H1 (cell line): Measurements from ENCODE around the gene TIMM22. TPM values are rescaled to one million over a fixed set of nuclear protein-coding genes. Genes with fewer than 3 reads are reported as not detected.

ENCODE experiments used
- CTCF ChIA-PET: fragments of 300-600 bp; sonication (Branson Sonifier 250); formaldehyde crosslinking; loops from one replicate; lab custom pipeline; 2021; ENCODE audit not compliant: partially characterized antibody; lab: Charles Lee
- POLR2A ChIA-PET: fragments of 300-600 bp; sonication (Branson Sonifier 250); formaldehyde crosslinking; loops from one replicate; lab custom pipeline; 2021; ENCODE audit warnings: inconsistent platforms; ENCODE audit not compliant: partially characterized antibody; lab: Charles Lee
- DNase-seq, 2 experiments: peaks; one replicate each; pipeline versions ENCODE4 v3.0.0 to v3.0.0-alpha.2; 2010 to 2022; ENCODE audit warnings: low spot score in 2 of 2, low read depth in 1 of 2, mixed read lengths in 1 of 2
- FAIRE-seq: peaks from 2 replicates; lab custom pipeline; 2011; peaks lifted over from hg19 to GRCh38; lab: Jason Lieb, UNC
- H2AFZ ChIP-seq: 2 replicates; pipeline ENCODE4 v1.8.1; 2012; ENCODE audit warnings: low read length, inconsistent platforms
- H2AK5ac ChIP-seq: 2 replicates; pipeline ENCODE4 v1.6.1; 2013; ENCODE audit warnings: low read depth, low read length
- H2BK120ac ChIP-seq: replicated peaks from 2 replicates; pipeline ENCODE3; 2013; ENCODE audit warnings: low read depth, low read length, inconsistent platforms
- H2BK12ac ChIP-seq: 2 replicates; pipeline ENCODE4 v1.6.1; 2013; ENCODE audit warnings: low read depth, low read length
- H2BK15ac ChIP-seq: 2 replicates; pipeline ENCODE4 v1.6.1; 2013; ENCODE audit warnings: low read length
- H2BK20ac ChIP-seq: 2 replicates; pipeline ENCODE4 v1.6.1; 2013; ENCODE audit warnings: low read length
- H2BK5ac ChIP-seq: 2 replicates; pipeline ENCODE4 v1.6.1; 2013; ENCODE audit warnings: low read depth, low read length
- H3K14ac ChIP-seq: 2 replicates; pipeline ENCODE4 v1.6.1; 2013; ENCODE audit warnings: inconsistent platforms; ENCODE audit not compliant: insufficient read length
- H3K18ac ChIP-seq: 2 replicates; pipeline ENCODE4 v1.6.1; 2013; ENCODE audit warnings: low read length; ENCODE audit errors: extremely low read depth
- H3K23ac ChIP-seq: 2 replicates; pipeline ENCODE4 v1.6.1; 2013; ENCODE audit warnings: inconsistent platforms; ENCODE audit not compliant: insufficient read length
- H3K23me2 ChIP-seq: 2 replicates; pipeline ENCODE4 v1.6.1; 2013; ENCODE audit warnings: low read depth, low read length
- H3K27ac ChIP-seq: 2 replicates; pipeline ENCODE4 v1.6.1; 2011; ENCODE audit warnings: low read depth, low read length, inconsistent platforms
- H3K27me3 ChIP-seq, 4 experiments: replicated peaks in 1 of 4; 1 replicate in 1 of 4; 2 replicates in 3 of 4; pipeline versions ENCODE4 v1.6.1 to v1.8.1; 2011 to 2013; ENCODE audit warnings: low read length in 3 of 4, mild to moderate bottlenecking in 3 of 4, inconsistent platforms in 2 of 4, mixed read lengths in 2 of 4, moderate library complexity in 1 of 4; ENCODE audit not compliant: control insufficient read depth in 3 of 4, insufficient read depth in 3 of 4; ENCODE audit errors: extremely low read depth in 1 of 4
- H3K36me3 ChIP-seq, 4 experiments: 2 replicates each; pipeline versions ENCODE4 v1.6.1 to v1.8.1; 2011 to 2013; ENCODE audit warnings: mild to moderate bottlenecking in 4 of 4, low read length in 3 of 4, moderate library complexity in 2 of 4, control low read depth in 1 of 4, inconsistent platforms in 1 of 4; ENCODE audit not compliant: insufficient read depth in 4 of 4, control insufficient read depth in 2 of 4
- H3K4ac ChIP-seq: replicated peaks from 2 replicates; pipeline ENCODE3; 2013; ENCODE audit warnings: low read length, low read depth, mixed read lengths, inconsistent platforms; ENCODE audit not compliant: insufficient read length
- H3K4me1 ChIP-seq, 4 experiments: replicated peaks in 1 of 4; 1 replicate in 1 of 4; 2 replicates in 3 of 4; pipeline versions ENCODE4 v1.6.1 to v1.8.1; 2011 to 2013; ENCODE audit warnings: low read length in 3 of 4, inconsistent platforms in 2 of 4, mixed read lengths in 1 of 4; ENCODE audit not compliant: insufficient read depth in 4 of 4, control insufficient read depth in 3 of 4
- H3K4me2 ChIP-seq, 2 experiments: 2 replicates each; pipeline versions ENCODE4 v1.6.1 to v1.8.1; 2011 to 2013; ENCODE audit warnings: low read depth in 2 of 2, low read length in 2 of 2, control low read depth in 1 of 2, inconsistent platforms in 1 of 2, mild to moderate bottlenecking in 1 of 2; ENCODE audit not compliant: insufficient read depth in 1 of 2
- H3K4me3 ChIP-seq, 4 experiments: fragments of 200-600, 300-600 bp in 1 of 4; sonication (generic), shearing (Covaris generic), sonication (Bioruptor Twin) in 1 of 4; 2 replicates each; pipeline versions ENCODE4 v1.5.1 to v1.8.1; 2011 to 2016; ENCODE audit warnings: low read length in 4 of 4, low read depth in 3 of 4, control low read depth in 2 of 4, inconsistent platforms in 2 of 4, mild to moderate bottlenecking in 2 of 4, mixed read lengths in 1 of 4, moderate library complexity in 1 of 4; ENCODE audit not compliant: insufficient read depth in 2 of 4; ENCODE audit errors: extremely low read depth in 1 of 4
- H3K56ac ChIP-seq: replicated peaks from 2 replicates; pipeline ENCODE3; 2013; ENCODE audit warnings: low read depth, mild to moderate bottlenecking, mixed read lengths, low read length, inconsistent platforms; ENCODE audit not compliant: insufficient read length
- H3K79me1 ChIP-seq: 2 replicates; pipeline ENCODE4 v1.6.1; 2013; ENCODE audit warnings: low read depth, low read length, control low read depth
- H3K79me2 ChIP-seq, 2 experiments: 2 replicates each; pipeline versions ENCODE4 v1.6.1 to v1.8.1; 2012 to 2013; ENCODE audit warnings: low read length in 2 of 2, mild to moderate bottlenecking in 2 of 2, inconsistent platforms in 1 of 2; ENCODE audit not compliant: insufficient read depth in 2 of 2, control insufficient read depth in 1 of 2
- H3K9ac ChIP-seq, 4 experiments: replicated peaks in 1 of 4; 1 replicate in 1 of 4; 2 replicates in 3 of 4; pipeline versions ENCODE4 v1.6.1 to v1.8.1; 2011 to 2013; ENCODE audit warnings: low read depth in 3 of 4, low read length in 3 of 4, control low read depth in 2 of 4, mild to moderate bottlenecking in 2 of 4, moderate library complexity in 2 of 4, inconsistent platforms in 1 of 4; ENCODE audit errors: extremely low read depth in 1 of 4
- H3K9me3 ChIP-seq, 2 experiments: 2 replicates each; pipeline versions ENCODE4 v1.6.1 to v1.8.1; 2012 to 2013; ENCODE audit warnings: mild to moderate bottlenecking in 2 of 2, moderate library complexity in 2 of 2, control low read depth in 1 of 2, inconsistent platforms in 1 of 2, low read depth in 1 of 2, low read length in 1 of 2, mixed read lengths in 1 of 2; ENCODE audit not compliant: insufficient read depth in 2 of 2
- H4K20me1 ChIP-seq, 2 experiments: replicated peaks in 1 of 2; 2 replicates each; pipeline versions ENCODE3 to v1.8.1; 2011 to 2013; ENCODE audit warnings: inconsistent platforms in 2 of 2, low read length in 2 of 2, mild to moderate bottlenecking in 1 of 2; ENCODE audit not compliant: insufficient read depth in 2 of 2, control insufficient read depth in 1 of 2
- H4K5ac ChIP-seq: 2 replicates; pipeline ENCODE4 v1.6.1; 2013; ENCODE audit warnings: low read length, low read depth, mixed read lengths, inconsistent platforms; ENCODE audit not compliant: insufficient read length
- H4K8ac ChIP-seq: 2 replicates; pipeline ENCODE4 v1.8.0; 2013; ENCODE audit warnings: mild to moderate bottlenecking, moderate library complexity, low read length, inconsistent platforms; ENCODE audit not compliant: insufficient read depth; ENCODE audit errors: extremely low read depth
- H4K91ac ChIP-seq: replicated peaks from 2 replicates; pipeline ENCODE3; 2013; ENCODE audit warnings: low read length, mixed read lengths, inconsistent platforms; ENCODE audit not compliant: insufficient read length
- MAX ChIP-seq: IDR thresholded peaks from 2 replicates; pipeline ENCODE4 v1.6.1; 2012; ENCODE audit warnings: inconsistent platforms
- RBBP5 ChIP-seq: IDR thresholded peaks from 2 replicates; pipeline ENCODE4 v1.7.1; 2012; ENCODE audit warnings: low read depth, mild to moderate bottlenecking, inconsistent platforms, low read length, moderate library complexity, borderline replicate concordance
- RFX5 ChIP-seq: IDR thresholded peaks from 2 replicates; pipeline ENCODE4 v1.6.1; 2011; ENCODE audit warnings: low read depth, low read length, improper control_type of control experiment, borderline replicate concordance
- WGBS, 2 experiments: shearing (Covaris generic) in 1 of 2; methylation state at CpG; one replicate each; pipeline versions ENCODE4 v1.1.6 to v1.1.7; 2013 to 2015; ENCODE audit warnings: low lambda C conversion rate in 2 of 2, mixed read lengths in 2 of 2, inconsistent platforms in 1 of 2, low coverage in 1 of 2, missing lambda C conversion rate in 1 of 2; ENCODE audit not compliant: insufficient replicate concordance in 2 of 2, insufficient coverage in 1 of 2, insufficient read length in 1 of 2; ENCODE audit errors: extremely low coverage in 1 of 2, missing lambda C conversion rate in 1 of 2; 5-methylcytosine and 5-hydroxymethylcytosine counted together
- polyA plus RNA-seq, 7 experiments: library from polyadenylated mRNA; depleted of rRNA in 3 of 7; stranded (reverse) in 5 of 7; unstranded in 2 of 7; fragments of >200 nt in 5 of 7; fragments of 200-250 nt in 2 of 7; gene quantifications; 1 replicate in 5 of 7; 2 replicates in 1 of 7; 4 replicates in 1 of 7; pipeline versions ENCODE4 v1.2.1 to v1.2.3, GENCODE V29; 2011 to 2013; ENCODE audit warnings: missing spikeins in 2 of 7, mixed read lengths in 2 of 7
- total RNA-seq: library from RNA; stranded (reverse); fragmentation: NEBNext Ultra II Directional; extraction: Animal tissue kit (Norgen Biotek cat#: 25700); gene quantifications from 2 replicates; pipeline ENCODE4 v1.2.1, GENCODE V29; 2021

TIMM22 gene
- total and polyA plus RNA-seq, 2 of the 8 experiments (the other 6 are each of a cell fraction or from before 2014, with no cell fraction given), result 13.8 to 17.4 TPM

GRCh38 chr17:988561-988960, 8.4 kb upstream of the TIMM22 start:
- H2AFZ ChIP-seq, result no peak overlapping the region
- H4K91ac ChIP-seq, result no peak overlapping the region
- H3K79me2 ChIP-seq, result no peaks in the 10 kb centered on the region
- H3K4ac ChIP-seq, result no peak overlapping the region
- H2BK15ac ChIP-seq, result no peak overlapping the region
- H3K9ac ChIP-seq, result no peak overlapping the region
- CTCF ChIA-PET, result interaction anchor here (0.8 to 1.5 kb wide), 4 partner anchors 10 to 193 kb away, joined by 3 to 4 read pairs (median 3); no protein-coding TSS in a partner anchor
- H3K27ac ChIP-seq, result no peak overlapping the region
- peak overlapping the region; percentile 39; the same call in 1 of the 2 replicates for H2BK12ac ChIP-seq
- WGBS, 2 experiments, result 93% methylated on average over 11 of the region's 11 CpGs; no CpG with 5 or more reads in 1 of the 2 experiments
- no peak overlapping the region for H3K4me2 ChIP-seq
- DNase-seq (no peak), FAIRE-seq (no peak)
- no peak overlapping the region for H2BK120ac ChIP-seq
- H2BK5ac ChIP-seq, result no peak overlapping the region
- H3K4me1 ChIP-seq, result no peaks in the 10 kb centered on the region
- H3K18ac ChIP-seq, result no peak overlapping the region
- H3K36me3 ChIP-seq, result no peaks in the 10 kb centered on the region
- H2AK5ac ChIP-seq, result no peak overlapping the region
- H4K20me1 ChIP-seq, result no peaks in the 10 kb centered on the region
- no peak overlapping the region for H2BK20ac ChIP-seq
- H4K8ac ChIP-seq, result no peak overlapping the region
- H3K27me3 ChIP-seq, result no peaks in the 10 kb centered on the region
- POLR2A ChIA-PET, result interaction anchor here (0.7 to 1.1 kb wide), 4 partner anchors 12 to 231 kb away, joined by 3 read pairs; no protein-coding TSS in a partner anchor
- H3K56ac ChIP-seq, result no peak overlapping the region
- H3K14ac ChIP-seq, result no peak overlapping the region
- H3K79me1 ChIP-seq, result no peaks in the 10 kb centered on the region; the same call in 1 of the 2 replicates
- no peak overlapping the region for H4K5ac ChIP-seq
- H3K9me3 ChIP-seq, result no peaks in the 10 kb centered on the region
- H3K4me3 ChIP-seq, result no peak overlapping the region
- no peak overlapping the region for H3K23ac ChIP-seq
- H3K23me2 ChIP-seq, result peaks cover 5% of the 10 kb centered on the region; the same call in 1 of the 2 replicates
- TF ChIP-seq MAX, result no peak
- TF ChIP-seq RFX5, result no peak
- no peak for TF ChIP-seq RBBP5
